Subcutaneous adipose tissue (tissue), 4 donors: ENCODE data around the gene CYP20A1. TPM values are rescaled to one million over a fixed set of nuclear protein-coding genes. Genes with fewer than 3 reads are reported as not detected.

Experiments used
- small RNA-seq: library from RNA; depleted of rRNA; stranded (forward); fragments of <200 nt; gene quantifications from one replicate; pipeline ENCODE3, GENCODE V24; 2016
- total RNA-seq, 4 donors: library from RNA; depleted of rRNA; stranded (reverse); fragments of >200 nt; gene quantifications; one replicate each; pipeline ENCODE4 v1.1.0, GENCODE V29; 2016
- TF ChIP-seq, protein P1 (sequence below): fragments of 450-650 bp; IDR thresholded peaks from one replicate; pipeline ENCODE4 v1.5.1; 2016; ENCODE audit warnings: low read depth, mild to moderate bottlenecking, control low read depth, antibody characterized with exemption, moderate library complexity

Gene CYP20A1
- total RNA-seq, 4 donors from 2014 or later, result 26.0 to 43.0 (median 31.8) TPM

DNA sequence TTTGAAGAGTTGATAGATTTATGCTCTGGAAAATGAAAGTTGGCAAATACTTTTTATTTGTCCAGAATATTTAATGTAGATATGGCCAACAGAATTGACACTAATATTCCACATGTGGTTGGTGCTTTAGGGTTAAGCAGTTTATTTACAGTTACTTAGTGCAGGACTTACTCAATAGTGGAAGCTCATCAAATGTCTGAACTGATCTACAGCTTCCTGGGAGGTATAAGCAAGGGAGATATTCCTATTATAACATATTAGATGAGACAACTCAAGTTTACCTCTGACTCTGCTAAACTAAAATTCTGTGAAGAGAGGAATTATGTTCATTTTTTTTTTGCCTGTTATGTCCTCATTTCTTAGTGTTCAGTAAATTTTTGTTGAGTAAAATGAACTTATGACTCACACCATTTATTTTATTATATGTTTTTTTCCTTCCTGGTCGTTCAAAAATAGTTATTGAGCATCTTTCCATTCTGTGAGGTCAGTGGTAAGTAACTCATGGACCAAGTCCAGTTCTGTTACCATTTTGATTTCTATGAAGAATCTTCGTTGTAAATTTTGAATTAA lies 103.0 kb downstream of the CYP20A1 start:
- TF ChIP-seq, protein P1, sequence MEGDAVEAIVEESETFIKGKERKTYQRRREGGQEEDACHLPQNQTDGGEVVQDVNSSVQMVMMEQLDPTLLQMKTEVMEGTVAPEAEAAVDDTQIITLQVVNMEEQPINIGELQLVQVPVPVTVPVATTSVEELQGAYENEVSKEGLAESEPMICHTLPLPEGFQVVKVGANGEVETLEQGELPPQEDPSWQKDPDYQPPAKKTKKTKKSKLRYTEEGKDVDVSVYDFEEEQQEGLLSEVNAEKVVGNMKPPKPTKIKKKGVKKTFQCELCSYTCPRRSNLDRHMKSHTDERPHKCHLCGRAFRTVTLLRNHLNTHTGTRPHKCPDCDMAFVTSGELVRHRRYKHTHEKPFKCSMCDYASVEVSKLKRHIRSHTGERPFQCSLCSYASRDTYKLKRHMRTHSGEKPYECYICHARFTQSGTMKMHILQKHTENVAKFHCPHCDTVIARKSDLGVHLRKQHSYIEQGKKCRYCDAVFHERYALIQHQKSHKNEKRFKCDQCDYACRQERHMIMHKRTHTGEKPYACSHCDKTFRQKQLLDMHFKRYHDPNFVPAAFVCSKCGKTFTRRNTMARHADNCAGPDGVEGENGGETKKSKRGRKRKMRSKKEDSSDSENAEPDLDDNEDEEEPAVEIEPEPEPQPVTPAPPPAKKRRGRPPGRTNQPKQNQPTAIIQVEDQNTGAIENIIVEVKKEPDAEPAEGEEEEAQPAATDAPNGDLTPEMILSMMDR, result no peak

DNA sequence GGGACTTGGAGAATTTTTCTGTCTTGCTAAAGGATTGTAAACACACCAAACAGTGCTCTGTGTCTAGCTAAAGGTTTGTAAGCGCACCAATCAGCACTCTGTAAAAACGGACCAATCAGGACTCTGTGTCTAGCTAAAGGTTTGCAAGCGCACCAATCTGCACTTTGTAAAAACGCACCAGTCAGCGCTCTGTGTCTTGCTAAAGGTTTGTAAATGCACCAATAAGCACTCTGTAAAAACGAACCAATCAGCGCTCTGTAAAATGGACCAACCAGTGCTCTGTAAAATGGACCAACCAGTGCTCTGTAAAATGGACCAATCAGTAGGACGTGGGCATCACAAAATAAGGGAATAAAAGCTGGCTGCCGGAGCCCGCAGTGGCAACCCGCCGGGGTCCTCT lies 105.8 kb downstream of the CYP20A1 start:
- TF ChIP-seq, protein P1, result no peak

DNA sequence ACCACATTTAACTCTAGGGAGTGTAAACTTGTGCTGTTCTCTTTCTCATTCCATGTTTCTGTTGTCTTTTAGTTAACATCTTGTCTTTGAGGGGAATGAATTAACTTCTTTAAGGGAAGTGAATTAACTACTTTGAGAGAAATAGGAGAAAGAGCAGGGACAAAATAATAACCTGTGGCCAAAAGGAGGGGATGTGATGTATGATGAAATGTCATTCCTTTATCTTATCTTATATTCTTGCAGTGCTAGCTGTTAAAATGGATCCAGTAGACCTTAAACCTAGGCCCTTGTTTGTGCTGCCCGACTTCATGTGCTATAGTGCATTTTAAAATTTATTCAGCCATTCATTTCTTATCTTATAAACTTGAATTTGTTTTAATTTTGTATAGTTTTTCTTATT lies 107.8 kb downstream of the CYP20A1 start:
- TF ChIP-seq, protein P1, result no peak

DNA sequence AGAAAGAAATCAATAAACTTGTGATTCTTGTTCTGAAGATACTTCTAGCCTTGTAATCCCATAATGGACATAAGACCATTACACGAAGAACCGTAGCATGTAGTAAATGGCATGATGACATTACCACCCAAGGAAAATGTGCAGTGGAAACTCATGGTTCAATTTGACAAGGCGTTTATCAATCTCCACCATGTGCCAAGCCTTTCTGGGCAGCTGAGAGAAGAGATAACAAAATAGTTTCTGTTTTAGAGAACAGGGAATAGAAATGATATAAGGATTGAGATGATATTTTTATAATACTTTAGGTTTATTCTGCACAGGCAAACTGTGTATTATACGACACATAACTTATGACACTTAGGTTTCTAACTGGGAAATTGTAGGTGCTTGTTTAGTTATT lies 108.6 kb downstream of the CYP20A1 start:
- TF ChIP-seq, protein P1, result no peak

DNA sequence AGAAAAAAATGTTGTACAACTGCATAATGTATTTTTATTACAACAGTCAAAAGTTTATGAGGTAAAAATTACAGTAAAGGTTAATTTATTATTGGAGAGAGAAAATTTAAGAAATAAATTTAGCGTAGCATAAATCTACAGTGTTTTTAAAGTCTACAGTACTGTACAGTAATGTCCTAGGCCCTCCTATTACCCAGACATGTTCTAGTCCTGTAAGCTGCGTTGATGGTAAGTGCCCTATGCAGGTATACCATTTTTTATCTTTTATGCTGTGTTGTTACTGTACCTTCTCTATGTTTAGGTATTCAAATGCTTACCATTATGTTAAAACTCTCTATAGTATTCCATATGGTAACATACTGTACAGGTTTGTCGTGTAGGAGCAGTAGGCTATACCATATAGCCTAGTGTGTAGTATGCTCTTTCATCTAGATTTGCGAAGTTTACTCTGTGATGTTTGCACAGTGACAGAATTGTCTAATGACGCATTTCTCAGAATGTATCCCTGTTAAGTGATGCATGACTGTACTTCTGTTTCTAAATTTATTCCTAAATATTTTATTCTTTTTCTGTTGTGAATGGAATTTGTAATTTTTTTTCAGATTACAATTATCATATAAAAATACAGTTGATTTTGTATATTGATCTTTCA lies 113.9 kb downstream of the CYP20A1 start:
- TF ChIP-seq, protein P1, result no peak

DNA sequence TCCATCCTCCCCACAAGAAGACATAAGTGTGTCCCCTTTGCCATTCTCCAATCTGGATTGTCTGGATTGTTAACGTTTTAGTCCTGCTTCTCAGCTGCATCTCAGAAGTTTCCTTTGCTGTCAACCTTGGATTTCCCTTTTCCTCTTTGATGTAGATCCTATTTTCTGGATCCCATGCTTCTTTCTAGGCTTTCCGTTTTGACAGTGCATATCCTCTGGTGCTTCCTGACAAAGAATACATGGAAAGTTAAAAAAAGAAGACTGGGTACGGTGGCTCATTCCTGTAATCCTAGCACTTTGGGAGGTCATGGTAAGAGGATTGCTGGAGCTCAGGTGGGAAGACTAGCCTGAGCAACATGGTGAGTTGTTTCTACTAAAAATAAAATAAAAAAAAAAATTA lies 116.1 kb downstream of the CYP20A1 start:
- TF ChIP-seq, protein P1, result no peak

Small RNA genes lying within 50 kb of the gene (small RNA-seq; reads per million reads assigned to genes)
- not detected for gene RN7SL670P

Other genes starting within 250 kb of the CYP20A1 start
- 10 to 100 TPM; 45.0 to 80.9 (median 54.3) TPM for gene NBEAL1, start 224.1 kb upstream of the CYP20A1 start, total RNA-seq
- gene ABI2, start 89.4 kb downstream of the CYP20A1 start, total RNA-seq, result 10 to 100 TPM; 11.1 to 25.7 (median 12.9) TPM